Measurements from ENCODE around the gene SP8. TPM values are rescaled to one million over a fixed set of nuclear protein-coding genes. Genes with fewer than 3 reads are reported as not detected.
A peak's percentile ranks its signal among the peaks of the same experiment; 100 is the strongest.

The SP8 gene
- total RNA-seq, 1 experiment from 2014 or later = 63.6 TPM

GRCh38 chr7:20798694-20799121 is 12.0 kb upstream of the SP8 start (continued):
- TF ChIP-seq ARID4B (CRISPR knock-in tag; IDR thresholded peaks at IDR 0.05; ENCODE audit: borderline replicate concordance) (no peak), TP53 (CRISPR knock-in tag; IDR thresholded peaks at IDR 0.05) (no peak), NFE2L1 (CRISPR knock-in tag; IDR thresholded peaks at IDR 0.05) (no peak), ZNF416 (CRISPR knock-in tag; IDR thresholded peaks at IDR 0.05) (no peak), E2F5 (CRISPR knock-in tag; IDR thresholded peaks at IDR 0.05) (no peak), FOXK1 (CRISPR knock-in tag; IDR thresholded peaks at IDR 0.05) (0 out of 2 replicates have a peak, but pooled peaks have one; percentile 0), STAT6 (CRISPR knock-in tag; conservative IDR thresholded peaks at IDR 0.05; ENCODE audit: low read depth) (no peak), SMAD3 (CRISPR knock-in tag; IDR thresholded peaks at IDR 0.05; ENCODE audit: borderline replicate concordance) (0 out of 2 replicates have a peak, but pooled peaks have one; percentile 16), ZNF423 (CRISPR knock-in tag; IDR thresholded peaks at IDR 0.05) (peak; percentile 39), E2F1 (CRISPR knock-in tag; IDR thresholded peaks at IDR 0.05) (no peak), OVOL2 (CRISPR knock-in tag; IDR thresholded peaks at IDR 0.05; ENCODE audit: borderline replicate concordance) (no peak), ZNF281 (CRISPR knock-in tag; IDR thresholded peaks at IDR 0.05) (no peak), TEAD1 (CRISPR knock-in tag; IDR thresholded peaks at IDR 0.05) (peak; percentile 53; the same call in 1 of the 2 replicates), JUN (CRISPR knock-in tag; IDR thresholded peaks at IDR 0.05) (no peak), JAZF1 (CRISPR knock-in tag; IDR thresholded peaks at IDR 0.05) (no peak), ATF6 (CRISPR knock-in tag; IDR thresholded peaks at IDR 0.05) (no peak), AFF4 (CRISPR knock-in tag; IDR thresholded peaks at IDR 0.05; ENCODE audit: borderline replicate concordance) (no peak), ZBTB43 (CRISPR knock-in tag; IDR thresholded peaks at IDR 0.05) (0 out of 2 replicates have a peak, but pooled peaks have one; percentile 36)

All from WTC11 (cell line).